ENCODE data around the gene TIAM1.

The TIAM1 gene

DNA sequence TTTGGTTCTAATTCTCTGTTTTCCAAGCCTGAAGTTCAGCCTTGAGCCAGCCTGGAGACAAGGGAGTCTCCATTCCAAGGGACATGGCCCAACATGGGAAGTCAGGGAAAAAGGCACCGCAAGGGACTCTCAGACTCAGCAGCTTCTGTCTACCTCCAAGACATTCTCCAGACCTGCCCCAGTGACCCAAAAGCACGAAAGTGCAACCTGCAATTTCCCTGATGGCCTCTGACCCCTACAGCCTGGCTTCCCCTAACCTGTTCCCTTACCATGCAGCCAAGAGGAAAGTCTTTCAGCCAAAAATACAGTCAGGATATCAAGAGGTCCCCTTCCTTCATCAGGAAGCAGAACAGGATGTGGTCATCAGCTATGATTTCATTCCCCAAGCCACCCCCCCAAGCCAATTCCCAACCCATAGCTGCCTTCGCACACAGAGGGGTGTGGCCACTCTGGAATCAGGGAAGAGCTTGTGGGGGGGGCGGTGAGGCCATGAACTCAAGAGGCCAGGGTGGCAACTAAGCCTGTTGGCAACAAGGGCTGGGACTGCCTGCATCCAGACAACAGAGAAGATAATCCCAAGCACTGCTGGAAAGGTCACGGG lies 59.2 kb downstream of the TIAM1 start:
- no peak for DNase-seq

DNA sequence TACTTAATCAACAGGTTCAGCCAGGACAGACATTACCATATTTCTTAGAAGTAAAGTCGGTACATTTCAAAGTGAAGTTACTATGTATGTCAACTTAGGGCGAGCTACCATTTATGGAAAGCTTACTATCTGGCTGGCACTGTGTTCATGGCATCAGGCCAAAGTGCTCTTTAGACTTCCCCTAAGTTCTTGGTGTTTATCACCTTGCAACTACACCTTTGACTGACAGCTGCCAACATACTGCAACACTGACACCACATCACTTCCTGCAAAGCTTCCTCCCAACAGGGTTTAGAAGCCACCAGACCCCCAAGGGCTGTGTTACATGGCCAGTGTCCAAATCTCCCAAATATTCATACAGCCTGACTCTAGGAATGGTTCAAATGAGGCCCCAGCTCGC lies 61.0 kb downstream of the TIAM1 start:
- peak in 1 of 5 donors; percentile 34 for DNase-seq

DNA sequence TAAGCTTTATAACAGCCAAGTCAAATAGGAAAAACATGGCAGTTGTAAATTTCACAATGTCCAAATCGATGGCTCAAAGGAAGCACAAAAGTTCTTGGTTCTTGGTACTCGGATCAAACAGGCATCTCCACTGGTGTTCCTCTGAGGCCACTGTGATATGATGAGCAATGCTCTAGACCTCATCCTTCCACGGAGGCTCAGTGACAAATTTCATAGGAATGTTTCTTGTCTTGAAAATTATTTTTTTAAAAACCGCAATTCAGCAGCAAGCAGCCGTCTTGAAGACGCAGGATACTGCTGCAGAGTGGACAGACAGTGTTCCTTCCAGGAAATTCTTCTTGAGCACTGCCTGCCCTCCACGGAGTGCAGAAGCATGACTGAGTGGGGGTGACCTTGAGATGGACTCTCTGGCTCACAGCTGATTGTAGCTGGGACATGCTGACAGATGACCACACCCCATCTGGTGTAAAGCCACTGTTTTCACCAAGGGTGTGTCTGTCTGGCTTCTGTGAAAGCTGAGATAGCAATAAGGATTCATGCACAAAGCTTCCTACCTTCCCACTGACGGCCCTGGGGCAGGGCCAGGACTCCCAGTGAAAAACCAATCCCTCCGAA lies 61.9 kb downstream of the TIAM1 start:
- DNase-seq, result no peak

DNA sequence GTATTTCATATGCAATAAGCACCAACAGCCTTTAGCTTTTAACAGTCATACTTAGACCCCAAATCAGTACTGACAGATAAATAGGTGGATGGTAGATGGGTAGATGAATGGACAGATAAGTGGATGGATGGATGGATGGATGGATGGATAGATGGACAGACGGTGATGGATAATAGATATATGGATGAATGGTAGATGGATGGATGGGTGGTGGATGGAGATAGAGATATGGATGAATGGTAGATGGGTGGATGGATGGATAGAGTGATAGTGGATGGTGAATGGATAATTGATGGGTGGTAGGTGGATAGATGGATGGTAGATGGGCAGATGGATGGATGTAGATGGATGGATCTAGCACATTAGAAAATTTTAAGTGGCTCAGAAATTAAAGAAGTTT lies 62.5 kb downstream of the TIAM1 start:
- DNase-seq, result no peak

DNA sequence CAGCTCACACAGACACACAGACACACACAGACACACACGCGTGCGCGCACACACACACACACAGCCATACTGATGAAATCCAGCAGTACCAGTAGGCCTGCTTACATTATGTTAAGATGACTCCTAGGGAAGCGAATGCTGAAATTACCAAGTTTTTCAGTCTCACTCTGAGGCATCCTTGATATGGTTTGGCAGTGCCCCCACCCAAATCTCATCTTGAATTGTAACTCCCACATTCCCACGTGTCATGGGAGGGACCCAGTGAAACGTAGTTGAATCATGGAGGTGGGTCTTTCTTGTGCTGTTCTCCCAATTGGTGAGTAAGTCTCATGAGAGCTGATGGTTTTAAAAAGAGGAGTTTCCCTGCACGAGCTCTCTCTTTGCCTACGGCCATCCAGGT lies 64.1 kb downstream of the TIAM1 start:
- no peak for DNase-seq

DNA sequence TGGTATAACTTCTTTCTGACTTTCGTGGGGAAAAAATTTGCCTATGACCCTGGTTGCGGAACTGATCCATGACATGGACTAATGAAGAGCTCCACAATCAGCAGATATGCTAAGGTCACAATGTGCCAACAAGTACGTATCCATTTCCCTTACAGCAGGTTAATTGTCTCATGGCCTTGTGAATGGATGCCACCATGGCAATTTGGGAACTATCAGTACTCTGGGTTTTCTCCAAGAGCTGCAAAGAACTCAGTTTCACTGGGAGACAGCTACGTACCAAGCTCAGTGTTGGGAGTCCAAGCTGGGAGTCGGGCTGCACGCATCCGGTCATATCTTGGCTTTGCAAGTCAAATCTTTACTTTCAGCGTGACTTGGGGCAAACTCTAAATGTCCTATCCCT lies 64.8 kb downstream of the TIAM1 start:
- no peak for DNase-seq

DNA sequence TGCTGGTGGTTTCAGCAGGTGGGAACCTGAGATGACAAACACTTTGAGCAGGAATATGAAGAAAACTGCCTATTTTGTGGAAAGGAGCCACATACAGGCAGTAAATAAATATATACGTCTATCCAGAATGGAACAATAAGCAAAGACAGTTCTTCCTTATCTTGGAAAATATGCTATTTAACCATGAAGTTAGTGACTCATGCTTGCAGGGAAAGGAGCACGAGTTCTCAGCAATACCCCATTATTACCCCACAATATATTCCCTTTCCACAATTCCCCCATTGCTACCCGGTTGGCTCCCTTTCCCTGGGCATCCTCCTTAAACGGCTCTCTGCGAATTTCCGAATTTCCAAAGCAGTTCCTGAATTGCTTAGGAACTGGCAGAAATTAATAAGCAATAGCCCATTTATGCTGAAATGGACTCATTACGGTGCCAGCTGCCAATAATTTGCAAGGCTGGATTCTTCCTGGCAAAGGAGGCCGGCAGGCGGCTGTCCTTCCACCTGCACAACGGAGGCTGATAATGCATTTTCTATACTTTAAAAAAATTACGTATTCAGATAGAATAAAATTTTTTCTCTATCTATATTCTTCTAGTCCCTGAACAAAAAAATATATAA lies 65.4 kb downstream of the TIAM1 start:
- no peak for DNase-seq

DNA sequence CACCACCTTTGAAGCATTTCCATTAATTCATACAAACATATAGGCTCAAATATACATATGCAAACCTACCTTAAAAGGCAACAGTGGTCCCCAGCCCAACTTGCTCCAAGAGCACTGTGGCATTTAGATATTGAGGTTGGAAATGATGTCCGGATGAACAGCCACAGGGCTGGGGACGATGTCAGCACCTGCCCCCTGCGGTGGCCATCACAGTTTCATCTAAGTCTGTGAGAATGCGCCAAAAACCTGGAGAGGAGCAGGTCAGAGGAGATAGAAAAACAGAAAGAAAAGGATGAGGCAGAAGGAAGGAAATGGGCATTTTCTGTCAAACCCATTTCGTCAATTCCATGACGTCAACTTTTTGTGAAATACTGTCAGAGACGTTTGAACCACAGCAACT lies 67.4 kb downstream of the TIAM1 start:
- DNase-seq, result no peak

DNA sequence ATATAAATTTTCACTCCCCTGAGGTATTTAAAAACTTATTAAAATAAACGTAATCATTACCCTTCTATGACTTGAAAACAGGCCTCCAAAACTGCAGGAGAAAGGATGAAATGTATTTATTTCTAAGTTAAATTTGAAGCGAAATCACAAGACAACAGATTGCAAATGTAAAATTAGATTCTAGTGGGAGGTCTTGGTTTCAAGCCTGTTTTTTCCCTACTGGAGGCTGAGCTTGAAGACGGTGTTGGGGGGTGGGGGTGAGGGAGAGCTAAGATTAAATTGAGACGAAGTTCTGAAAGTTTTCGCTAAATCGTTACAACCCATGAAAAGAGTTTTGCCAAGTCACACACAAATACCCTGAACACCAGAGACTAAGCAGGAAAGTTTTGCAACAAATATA lies 68.2 kb downstream of the TIAM1 start:
- DNase-seq, result no peak

DNA sequence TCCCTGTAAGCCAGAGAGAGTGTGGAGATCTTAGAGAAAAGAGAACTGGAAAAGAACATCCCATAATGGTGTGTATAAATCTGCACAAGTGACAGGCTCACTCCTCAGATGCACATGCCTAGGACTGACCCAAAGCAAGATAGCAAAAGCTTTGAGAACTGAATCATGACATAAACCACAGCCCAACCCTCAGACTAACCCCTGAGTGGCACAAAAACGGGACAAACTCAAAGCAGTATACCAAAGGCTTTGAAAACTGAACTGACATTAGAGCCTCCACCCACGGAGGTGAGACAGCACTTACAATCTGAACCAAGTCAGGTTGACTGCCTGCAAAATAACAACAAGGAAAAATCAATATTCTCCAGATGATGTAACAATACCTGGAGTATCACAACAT lies 70.8 kb downstream of the TIAM1 start:
- DNase-seq, result peak in 1 of 5 donors; percentile 8

DNA sequence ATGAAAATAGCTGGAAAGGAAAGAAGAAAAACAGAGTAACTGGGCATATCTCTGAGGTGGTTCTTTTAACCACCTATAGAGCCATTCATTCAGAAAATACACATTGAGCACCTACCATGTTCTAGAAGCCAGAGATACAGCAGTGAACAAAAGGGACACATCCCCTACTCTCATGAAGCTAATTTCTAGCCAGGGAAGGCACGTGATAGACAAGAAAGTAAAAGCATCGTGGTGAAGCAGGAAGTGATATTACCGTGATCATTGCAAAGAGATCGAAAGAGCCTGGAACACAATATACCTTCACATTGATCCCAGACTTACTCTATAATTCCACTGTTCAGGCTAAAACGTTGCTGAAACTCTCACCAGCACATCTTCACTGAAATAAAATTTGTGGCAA lies 76.0 kb downstream of the TIAM1 start:
- peak in 1 of 5 donors; percentile 11 for DNase-seq

DNA sequence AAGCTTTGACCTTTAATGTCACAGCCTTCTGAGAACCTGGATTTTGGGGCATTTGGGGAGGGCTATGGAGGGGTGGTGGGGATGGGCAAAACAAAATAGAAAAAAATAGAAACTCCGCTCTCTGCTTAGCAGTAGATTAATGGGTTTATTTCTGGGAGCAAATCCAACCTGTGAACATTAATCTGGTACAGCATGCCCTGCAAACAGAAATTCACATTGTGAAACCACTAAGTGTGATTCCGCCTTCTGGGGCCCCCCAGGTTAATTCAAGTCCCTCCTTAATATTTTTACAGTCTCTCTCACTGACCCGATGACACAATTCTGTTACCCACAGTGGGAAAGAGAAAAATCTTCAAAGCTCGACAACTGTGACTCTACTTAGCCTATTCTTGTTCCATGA lies 76.4 kb downstream of the TIAM1 start:
- DNase-seq, result no peak

DNA sequence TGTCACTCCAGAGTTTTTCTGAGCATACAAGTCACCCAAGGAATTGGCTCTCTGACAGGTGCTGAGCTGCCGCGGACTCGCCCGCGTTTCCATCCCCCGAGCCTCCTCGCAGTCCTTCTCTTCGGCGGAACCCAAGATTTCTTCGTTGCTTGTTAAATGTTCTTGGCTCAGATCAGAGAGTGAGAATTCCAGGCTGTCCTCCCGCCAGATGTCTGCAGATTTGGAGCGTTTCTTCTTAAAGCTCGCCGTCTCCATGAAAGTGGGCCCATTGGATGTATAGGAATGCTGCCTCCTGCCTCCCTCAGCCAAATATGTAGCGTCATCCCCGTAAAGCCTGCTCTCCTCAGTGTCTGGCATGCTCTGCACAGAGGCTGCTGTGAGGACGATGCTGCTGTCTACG lies 77.8 kb downstream of the TIAM1 start:
- DNase-seq, result no peak

DNA sequence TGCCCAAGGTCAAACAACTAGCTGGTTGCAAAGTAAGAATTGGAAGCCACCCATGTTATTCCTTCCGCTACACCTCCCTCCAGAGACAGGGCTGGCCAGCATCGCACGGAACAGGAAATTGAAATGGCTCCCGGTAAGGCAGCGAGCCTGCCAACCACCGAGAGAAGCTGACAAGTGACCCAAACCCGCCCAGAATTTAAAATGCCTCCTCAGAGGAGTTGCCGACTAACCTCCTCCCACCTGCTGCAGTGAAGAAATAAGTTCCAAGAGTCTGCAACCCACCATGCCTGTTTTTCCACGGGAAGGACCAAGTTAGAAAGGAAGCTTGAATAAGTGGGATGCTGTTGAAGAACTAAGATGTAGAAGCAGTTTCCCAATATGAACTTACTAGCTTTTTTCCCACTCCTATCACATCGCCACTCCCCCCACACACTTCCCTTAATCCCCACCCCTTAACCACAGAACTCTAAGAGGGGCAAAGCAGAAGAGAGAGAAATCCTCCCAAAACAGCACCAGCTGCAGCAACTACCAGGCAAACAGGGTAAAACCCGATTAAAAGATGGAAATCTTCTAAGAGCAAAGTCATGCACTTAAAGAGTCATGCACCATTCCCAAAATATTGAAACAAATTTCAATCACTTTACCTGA lies 78.6 kb downstream of the TIAM1 start:
- DNase-seq, result no peak

DNA sequence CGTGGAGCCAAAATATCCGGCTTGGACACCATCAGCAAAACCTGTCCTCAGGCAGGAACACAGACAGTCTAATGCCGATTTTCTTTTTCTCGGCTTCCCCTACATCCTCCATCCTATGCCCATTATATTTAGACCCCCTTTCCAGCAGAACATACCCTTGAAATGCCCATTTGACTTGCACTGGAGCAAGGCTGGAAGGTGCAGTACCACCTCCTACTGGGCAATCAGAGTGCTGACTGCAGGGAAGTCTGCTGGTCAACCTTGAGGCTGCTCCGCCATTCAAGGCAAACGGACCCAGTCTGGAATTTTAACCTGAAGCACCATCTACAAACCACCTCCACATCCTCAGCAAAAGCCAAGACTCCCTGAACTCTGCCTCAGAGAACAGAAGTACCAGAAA lies 79.5 kb downstream of the TIAM1 start:
- DNase-seq, result no peak

DNA sequence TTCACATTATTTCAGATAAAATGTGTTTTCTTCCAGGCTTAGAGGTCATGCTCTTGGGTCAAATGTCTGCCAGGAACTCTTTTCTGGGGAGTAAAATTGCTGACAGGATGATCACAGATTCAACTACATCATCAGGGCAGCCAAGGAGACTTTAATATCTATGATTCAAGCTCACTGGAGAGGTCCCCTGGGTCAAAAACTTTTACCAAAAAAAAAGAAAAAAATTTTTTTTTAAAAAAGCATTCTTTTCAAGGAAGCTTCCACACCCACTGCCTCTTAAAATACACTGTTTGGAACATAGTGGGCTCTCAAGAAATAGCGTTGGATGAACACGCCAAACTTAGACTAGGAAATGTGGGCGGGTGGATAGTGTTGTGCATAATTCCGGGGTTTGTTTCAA lies 81.3 kb downstream of the TIAM1 start:
- DNase-seq, result no peak

DNA sequence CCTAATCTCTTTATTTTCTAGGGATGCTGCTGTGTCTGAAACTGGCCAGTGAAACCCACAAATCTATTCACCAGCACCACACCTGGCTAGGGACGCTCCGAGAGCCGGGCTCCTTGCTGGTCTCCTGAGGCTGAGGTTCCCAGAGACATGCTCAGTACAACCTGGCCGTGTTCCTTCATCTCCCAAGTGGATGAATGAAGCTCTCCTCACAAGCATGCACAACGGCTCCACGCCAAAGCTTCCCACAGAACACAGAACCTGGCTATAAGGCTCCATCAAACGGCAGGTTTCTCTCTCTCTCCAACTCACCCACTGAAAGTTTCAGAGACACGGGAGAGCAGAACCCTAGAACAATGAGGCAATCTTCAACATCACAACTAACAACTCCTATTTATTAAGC lies 82.3 kb downstream of the TIAM1 start:
- no peak for DNase-seq

DNA sequence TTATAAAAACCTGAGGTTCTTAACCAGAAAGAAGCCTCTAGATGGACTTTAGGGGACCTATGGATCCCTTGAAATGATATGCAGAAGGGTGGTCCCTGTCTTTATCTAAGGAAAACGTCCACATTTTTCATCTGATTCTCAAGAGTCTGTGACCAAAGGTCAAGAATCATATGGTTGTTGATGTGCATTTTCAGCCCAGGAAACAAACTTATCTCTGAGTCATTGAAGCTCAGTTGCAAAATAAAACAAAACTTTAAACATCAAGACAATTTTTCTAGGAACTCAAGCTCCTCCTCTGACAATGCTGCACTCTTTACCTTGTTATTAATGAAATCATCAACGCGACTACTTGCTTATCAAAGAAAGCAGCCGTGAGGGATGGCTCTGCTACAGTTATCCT lies 83.3 kb downstream of the TIAM1 start:
- DNase-seq, result no peak

DNA sequence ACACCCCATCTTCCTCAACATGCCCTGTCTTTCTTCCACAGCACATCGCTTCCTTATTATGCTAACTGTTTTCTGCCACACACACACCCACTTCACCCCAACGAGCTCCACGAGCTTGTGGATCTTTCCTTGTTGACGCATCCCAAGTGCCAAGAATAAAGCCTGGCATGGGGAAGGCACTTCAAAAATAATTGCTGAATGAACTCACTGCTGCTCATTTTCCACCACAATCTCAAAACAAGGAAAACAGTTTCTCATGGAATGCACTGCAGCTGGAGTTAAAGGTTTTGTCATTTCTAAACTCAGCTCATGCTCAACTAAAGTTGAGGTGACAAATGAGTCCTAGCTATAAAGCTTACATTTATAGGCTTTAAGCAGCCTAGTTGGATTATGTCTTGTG lies 86.0 kb downstream of the TIAM1 start:
- no peak for DNase-seq

DNA sequence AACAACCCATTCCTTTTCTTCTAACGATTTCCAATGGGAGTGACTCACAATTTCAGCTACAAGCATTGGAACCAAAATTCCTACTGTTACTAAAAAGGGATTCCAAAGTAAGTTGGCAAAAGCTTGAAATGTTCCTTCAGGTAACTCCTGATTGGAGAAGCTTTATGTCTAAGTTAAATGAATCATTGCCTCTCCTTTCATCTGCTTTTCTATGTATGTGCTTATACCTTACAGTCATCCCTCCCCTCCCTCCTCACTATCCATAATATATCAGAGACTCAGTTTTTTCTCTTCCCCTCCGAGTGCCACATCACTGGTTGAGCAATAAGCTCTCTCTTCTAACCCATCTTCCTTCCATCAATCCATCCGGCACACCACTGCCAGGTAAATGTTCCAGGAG lies 86.8 kb downstream of the TIAM1 start:
- no peak for DNase-seq

DNA sequence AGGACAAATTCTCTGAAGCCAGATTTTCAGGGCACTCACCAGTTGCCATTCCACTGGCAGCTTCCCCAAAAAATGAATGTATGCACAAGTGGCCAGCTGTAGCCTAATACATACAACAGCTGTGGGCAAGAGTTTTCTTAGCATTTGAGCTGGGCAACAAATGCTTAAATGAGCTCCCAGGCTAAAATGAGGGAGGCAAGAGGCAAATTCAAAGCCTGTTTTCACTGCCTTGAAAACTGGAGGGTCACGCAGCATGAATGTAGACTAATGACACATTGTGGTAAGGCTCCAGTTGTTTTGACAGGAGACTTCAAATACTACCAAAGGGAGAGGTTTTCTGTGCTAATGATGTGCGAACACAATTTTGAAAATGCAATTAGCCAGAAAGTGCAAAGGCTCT lies 88.2 kb downstream of the TIAM1 start:
- no peak for DNase-seq

DNA sequence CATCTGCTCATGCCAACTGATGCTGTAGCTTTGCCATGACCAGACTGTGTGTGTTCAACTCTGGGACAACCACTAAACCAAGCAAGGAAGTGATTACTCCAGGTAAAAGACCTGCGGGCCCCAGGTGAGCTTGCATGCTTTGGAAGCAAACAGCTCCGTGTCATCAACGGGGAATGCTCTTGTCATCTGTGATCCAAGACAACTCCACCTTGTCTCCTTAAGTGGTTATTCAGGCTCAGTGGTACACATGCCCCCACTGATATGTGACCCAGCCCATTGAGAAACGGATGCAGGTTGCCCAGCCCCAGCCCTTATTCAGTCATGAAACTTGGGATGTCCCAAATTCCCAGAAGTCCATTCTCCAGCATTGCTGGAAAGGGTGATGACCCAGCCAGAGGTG lies 89.0 kb downstream of the TIAM1 start:
- no peak for DNase-seq

DNA sequence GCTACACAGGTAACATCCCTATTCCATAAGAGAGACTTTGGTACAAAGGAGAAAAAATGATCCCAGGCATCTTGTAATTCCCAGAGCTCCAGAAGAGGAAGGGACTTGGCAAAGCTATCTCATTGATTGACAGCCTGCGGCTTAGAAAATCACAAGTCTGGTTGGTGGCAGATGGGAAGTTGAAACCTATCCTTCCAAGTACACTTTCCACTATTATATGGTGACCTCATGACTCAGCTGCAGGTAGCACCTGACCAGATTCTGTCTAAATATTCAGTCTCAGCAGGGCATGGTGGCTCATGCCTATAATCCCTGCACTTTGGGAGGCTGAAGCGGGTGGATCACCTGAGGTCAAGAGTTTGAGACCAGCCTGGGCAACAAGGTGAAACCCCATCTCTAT lies 89.9 kb downstream of the TIAM1 start:
- DNase-seq, result no peak

DNA sequence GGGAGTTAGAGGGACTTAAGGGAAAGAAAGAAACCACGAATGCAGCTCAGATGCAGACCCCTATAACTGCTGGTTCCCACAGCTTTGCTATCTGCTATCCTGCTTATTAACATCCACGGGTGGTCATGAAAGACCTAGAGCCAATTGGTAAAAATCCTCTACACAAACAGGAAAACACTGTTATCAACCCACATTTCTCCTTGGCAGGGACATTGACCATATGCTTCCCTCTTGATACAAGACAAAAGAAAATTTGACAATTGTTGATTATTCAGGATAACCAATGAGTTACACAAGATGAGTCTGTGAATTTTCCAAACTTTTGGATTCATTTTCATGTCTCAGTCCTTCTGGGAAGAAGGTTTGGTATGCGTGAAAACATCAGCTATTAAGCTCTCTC lies 90.4 kb downstream of the TIAM1 start:
- no peak for DNase-seq

Measured in T-helper 1 cell (primary cell).